NCI-H748 treated with DMSO at 0.1 percent for 48 hours (cell line): ENCODE data around the gene FTHL17.

Source experiments
- DNase-seq: peaks from one replicate; lab custom pipeline; 2025; lab: John Stamatoyannopoulos, UW

FTHL17 gene

GRCh38 chrX:31071725-31072124 lies at the start of gene FTHL17:
Gene FTHL17, minus strand, starts transcription at chrX:31072041. Its CDS starts 88 bp downstream, at chrX:31071953.
- DNase-seq: no peak

GRCh38 chrX:31117266-31117665 lies 45.4 kb upstream of the FTHL17 start:
- DNase-seq: no peak

- no peak for DNase-seq
Observed at GRCh38 chrX:31115398-31115797, 43.6 kb upstream of the FTHL17 start.

DNA sequence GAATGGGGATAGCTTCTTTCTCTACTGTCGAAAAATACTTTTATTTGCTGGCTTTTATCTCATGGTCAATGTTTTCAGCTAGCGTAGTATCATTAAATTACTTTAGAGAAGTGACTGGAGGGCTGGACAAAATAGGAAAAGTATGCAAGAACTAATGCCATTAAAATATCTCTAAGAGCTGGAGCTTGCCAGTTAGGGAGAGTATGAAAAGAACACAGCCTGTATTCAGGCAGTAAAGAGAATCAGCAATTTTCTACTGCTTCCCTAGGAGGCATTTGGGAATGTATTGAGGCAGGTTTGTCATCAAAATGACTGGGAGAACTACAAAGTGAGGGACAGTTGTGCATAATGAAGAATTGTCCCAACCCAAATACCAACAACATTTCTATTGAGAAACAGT lies 43.0 kb upstream of the FTHL17 start:
- no peak for DNase-seq

- no peak for DNase-seq
Observed at GRCh38 chrX:31112226-31112999, 40.6 kb upstream of the FTHL17 start.

- DNase-seq: no peak
Observed at GRCh38 chrX:31110657-31111056, 38.8 kb upstream of the FTHL17 start.

DNA sequence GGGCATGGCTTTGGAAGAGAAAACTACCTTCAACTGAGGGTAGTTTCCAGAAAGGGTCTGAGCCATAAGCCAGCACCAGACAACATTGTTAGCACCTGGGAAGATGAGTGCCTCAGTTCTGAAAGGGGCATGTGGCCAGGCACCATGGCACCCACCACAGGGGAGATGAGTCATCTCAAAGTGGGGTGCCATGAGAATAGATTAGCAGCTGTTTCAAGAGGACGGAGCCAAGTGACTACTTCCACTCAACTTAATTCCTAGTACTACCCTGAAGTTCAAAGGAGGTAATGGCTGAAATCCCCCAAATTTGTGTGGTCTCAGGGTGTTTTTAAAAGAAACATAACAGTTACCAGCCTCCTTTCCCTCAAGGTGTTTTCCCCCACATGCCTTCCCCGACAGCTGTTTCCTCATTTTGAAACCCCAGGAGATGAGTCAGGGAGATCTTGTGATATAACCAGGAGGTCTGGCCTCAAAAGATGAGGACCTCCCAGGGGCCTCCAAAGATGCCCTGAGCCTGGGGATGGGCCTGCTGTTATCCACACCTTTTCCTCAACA lies 27.8 kb upstream of the FTHL17 start:
- no peak for DNase-seq

DNA sequence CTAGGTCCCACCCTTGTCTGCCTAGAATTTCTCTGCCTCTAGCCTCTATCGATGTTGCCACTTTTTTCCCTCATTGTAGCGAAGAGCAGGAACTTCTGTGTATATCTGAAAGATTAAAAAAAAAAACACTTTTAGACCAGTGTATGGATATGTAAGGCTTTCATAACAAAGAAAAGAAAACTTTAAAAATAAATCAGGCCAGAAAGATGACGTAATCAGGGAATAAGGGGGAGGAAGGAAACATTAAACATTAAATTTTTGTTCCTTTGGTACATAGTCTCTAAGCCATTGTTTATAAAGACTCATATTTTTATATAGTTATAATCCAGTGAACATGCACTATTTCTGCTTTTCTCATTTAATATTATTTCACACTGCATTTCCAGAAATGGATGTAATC lies 26.2 kb upstream of the FTHL17 start:
- DNase-seq: no peak

GRCh38 chrX:31093639-31093975 lies 21.8 kb upstream of the FTHL17 start:
- no peak for DNase-seq

GRCh38 chrX:31092970-31093638 lies 21.3 kb upstream of the FTHL17 start:
- no peak for DNase-seq

DNA sequence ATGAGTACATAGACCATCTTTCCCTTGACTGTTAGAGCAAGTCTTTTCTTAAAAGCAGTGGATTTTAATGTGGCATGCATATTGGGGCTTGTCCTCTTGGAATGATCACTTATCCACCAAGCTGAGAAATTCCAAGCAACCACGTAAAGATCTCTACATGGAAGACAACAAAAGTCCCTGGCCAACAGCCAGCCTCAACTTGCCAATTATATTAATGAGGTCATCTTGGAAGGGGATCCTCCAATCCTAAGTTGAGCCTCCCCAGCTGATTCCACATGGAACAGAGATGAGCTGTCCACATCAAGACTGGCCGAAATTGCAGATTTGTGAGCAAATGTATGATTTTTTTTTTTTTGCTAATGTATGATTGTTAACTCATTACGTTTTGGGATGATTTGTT lies 20.6 kb upstream of the FTHL17 start:
- no peak for DNase-seq

DNA sequence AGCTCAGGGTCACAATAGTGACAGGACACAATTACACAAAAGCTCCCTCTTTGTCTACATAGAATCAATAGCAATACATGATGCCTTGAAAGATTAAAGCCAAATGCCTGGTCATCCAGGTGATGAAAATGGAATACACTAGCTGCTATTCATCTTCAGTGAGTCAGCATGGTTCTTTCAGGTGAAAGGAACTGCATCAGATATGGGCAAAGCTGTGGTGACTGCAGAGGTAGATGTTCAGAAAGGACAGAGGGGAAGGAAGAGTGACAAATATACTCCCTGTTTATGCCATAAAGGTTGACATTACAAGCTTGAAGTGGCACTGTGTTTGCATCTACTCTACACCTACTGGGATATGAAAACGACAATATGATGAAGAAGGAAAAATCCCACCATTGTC lies 20.0 kb upstream of the FTHL17 start:
- DNase-seq: no peak

DNA sequence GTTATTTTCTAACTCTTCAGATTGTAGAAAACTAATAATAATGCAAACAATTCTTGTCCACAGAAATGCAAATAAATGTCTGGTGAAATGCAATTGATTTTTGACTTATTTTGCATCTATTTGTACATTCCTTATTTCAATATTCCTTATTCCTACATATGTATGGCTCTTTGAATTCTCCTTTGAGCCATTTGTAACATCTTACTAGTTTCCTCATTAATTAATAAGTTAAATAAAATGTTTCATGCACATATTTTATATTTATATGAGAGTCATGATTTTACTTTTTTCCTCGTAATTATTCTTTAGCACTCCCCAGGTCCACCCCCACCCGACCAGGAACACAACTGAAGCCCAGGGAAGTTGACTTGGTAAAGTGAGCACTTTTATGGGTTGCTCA lies 2.7 kb upstream of the FTHL17 start:
- no peak for DNase-seq

GRCh38 chrX:31071262-31071661 lies 579 bp downstream of the FTHL17 start:
- DNase-seq: no peak

DNA sequence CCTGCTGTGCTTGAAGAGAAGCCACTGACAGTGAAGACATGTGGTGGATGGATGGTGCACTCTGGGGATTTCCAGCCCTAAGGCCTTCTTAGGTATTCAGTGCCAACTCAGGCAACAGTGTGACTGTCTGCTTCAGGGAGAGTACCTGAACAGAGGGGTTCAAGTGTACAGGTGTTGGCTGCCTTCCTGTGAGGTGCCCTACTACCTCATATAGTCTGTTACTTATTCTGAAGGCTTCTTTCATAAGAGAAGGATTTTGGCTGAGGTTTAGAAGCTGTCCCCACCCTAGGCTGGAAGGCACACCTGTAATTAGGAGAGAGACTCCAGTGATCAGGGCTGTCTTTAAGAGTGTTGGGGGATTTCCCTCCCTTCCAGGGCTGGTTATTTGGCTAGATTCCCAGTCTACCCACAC lies 1.8 kb downstream of the FTHL17 start:
- DNase-seq: no peak

DNA sequence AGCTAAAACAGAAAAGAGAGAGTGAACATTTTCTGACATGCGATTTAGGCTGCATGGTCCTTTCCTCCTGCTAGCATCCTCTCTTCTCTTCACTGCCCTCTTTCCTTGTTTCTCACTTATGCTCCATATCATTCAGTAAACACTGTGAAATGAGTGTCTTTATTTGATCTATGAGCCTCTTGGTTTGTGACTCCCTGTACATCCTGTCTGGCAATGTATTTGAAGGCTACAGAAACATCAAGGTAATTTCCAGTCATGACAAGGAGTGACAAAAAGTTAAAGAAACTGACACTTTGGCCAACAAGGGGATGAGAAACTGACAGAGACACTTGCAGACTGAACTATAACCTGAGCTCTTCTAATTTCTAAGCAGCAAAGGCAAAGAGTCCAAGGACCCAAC lies 8.7 kb downstream of the FTHL17 start:
- no peak for DNase-seq

GRCh38 chrX:31061091-31061490 lies 10.8 kb downstream of the FTHL17 start:
- no peak for DNase-seq

- no peak for DNase-seq
Observed at GRCh38 chrX:31060016-31060415, 11.8 kb downstream of the FTHL17 start.

- DNase-seq: peak; percentile 62
Observed at GRCh38 chrX:31058284-31058683, 13.6 kb downstream of the FTHL17 start.

DNA sequence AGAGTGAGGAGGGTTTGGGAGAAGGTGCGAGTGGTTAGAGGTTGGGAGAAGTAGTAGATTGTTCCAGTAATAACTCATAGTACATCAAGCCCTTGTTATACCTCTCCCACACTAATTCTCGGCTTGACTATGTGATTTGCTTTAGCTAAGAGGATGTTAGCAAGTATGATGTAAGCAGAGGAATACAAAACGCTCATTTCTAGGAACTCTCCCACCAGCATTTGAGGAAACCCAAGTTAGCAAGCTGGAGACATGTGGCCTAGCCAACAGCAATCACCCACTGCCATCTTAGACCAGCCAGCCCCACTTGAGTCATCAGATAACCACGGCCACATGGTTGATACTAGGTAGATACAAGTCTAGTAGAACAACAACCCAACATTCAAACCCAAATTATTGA lies 14.2 kb downstream of the FTHL17 start:
- DNase-seq: no peak

DNA sequence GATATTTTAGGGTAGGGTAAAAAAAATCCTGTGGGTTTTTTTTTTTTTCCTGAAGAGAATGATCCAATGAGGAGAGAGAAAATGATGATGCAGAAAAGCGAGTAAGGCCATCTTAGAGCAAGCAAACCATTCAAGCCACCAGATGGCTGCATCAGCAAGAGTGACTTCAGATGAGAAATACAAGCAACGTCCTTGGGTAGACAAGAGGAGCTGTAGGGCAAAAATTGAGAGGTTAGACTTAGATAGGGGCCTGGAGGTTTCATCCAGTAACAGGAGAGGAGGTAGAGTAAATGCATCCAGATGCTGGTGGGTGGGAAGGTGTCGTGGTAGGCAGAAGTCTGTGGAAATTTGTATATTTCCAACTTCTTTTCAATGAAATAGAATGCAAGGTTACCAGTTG lies 14.6 kb downstream of the FTHL17 start:
- DNase-seq: no peak

DNA sequence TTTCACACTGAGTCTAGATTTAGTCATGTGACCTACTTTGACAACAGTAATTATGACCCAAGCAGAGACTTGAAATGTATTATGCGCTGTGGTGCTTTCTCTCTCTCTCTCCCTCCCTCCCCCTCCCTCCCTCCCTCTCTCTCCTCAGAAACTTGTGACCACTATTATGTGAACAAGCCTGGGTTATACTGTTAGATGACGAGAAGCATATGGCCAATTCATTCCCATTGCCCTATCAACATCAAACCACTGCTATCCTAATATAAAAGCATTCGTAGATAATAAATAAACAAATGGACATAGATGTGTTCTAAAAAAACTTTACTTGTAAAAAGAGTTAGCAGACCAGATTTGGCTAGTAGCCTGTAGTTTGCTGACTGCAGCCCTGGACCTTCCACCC lies 18.2 kb downstream of the FTHL17 start:
- DNase-seq: no peak

DNA sequence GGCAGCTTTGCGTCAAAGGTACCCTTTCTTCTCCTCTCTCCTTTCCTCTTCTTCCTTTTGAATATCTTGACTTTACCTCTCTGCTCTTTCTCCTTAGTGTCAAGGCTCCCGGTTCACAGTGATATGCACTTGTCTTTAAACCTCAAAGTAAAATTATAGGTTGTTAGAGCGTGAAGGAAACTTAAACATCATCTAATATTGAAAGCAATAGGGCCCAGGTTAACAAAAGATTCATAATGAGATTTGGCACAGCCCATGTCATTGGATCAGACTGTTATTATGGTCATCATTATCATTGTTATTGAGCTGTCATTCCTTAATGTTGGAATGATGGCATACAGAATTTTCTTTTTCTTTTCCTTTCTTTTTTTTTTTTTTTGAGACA lies 32.5 kb downstream of the FTHL17 start:
- DNase-seq: no peak
